Effector memory CD8-positive, alpha-beta T cell (primary cell): Measurements from ENCODE around the gene STK10.
"Not testable (repeated sequence)": the region's sequence is repeated elsewhere in the genome, so short reads cannot be mapped to it uniquely, and the experiment has no call there.

ENCODE experiments used
- ATAC-seq: fragments of 150-1000 bp; cut with Tn5 transposase; replicated peaks from 2 replicates; pipeline ENCODE4 v1.10.0; 2021; ENCODE audit warnings: mild to moderate bottlenecking, moderate library complexity
- DNase-seq, 3 experiments: peaks; one replicate each; pipeline ENCODE4 v3.0.0; 2021
- H3K27ac Mint-ChIP-seq, 2 donors: one replicate each; pipeline ENCODE4 v1.8.0; 2022; ENCODE audit warnings: mild to moderate bottlenecking in 2 of 2, mixed read lengths in 2 of 2, moderate library complexity in 2 of 2
- H3K27me3 Mint-ChIP-seq, 2 donors: one replicate each; pipeline ENCODE4 v1.8.0; 2022; ENCODE audit warnings: mixed read lengths in 2 of 2
- H3K36me3 Mint-ChIP-seq: one replicate; pipeline ENCODE4 v1.8.0; 2022; ENCODE audit warnings: mild to moderate bottlenecking, moderate library complexity, mixed read lengths; ENCODE audit not compliant: insufficient read depth
- H3K4me1 Mint-ChIP-seq, 2 donors: one replicate each; pipeline ENCODE4 v1.8.0; 2022; ENCODE audit warnings: low read depth in 2 of 2, mixed read lengths in 2 of 2
- H3K4me3 Mint-ChIP-seq, 2 donors: one replicate each; pipeline ENCODE4 v1.8.0; 2022; ENCODE audit warnings: mild to moderate bottlenecking in 2 of 2, mixed read lengths in 2 of 2, moderate library complexity in 2 of 2
- H3K9me3 Mint-ChIP-seq, 2 donors: one replicate each; pipeline ENCODE4 v1.8.0; 2022; ENCODE audit warnings: mixed read lengths in 2 of 2

STK10 gene

GRCh38 chr5:172151661-172152210 is 36.3 kb downstream of the STK10 start:
- no peak for DNase-seq
- Mint-ChIP-seq H3K4me1 (peaks cover 66% of the 10 kb centered on the region in 2 donors), H3K27ac (peak overlapping the region; percentile 90 to 92), H3K9me3 (no peaks in the 10 kb centered on the region), H3K27me3 (no peaks in the 10 kb centered on the region), H3K4me3 (peak overlapping the region; percentile 71 to 84), H3K36me3 (peaks cover 86% of the 10 kb centered on the region)
- ATAC-seq: no peak

- H3K27me3 Mint-ChIP-seq: no peaks in the 10 kb centered on the region
- H3K36me3 Mint-ChIP-seq: peaks cover 85% of the 10 kb centered on the region
- peaks cover 67 to 69% of the 10 kb centered on the region in 2 donors for H3K4me1 Mint-ChIP-seq
- peak overlapping the region; percentile 71 to 84 for H3K4me3 Mint-ChIP-seq
- no peaks in the 10 kb centered on the region for H3K9me3 Mint-ChIP-seq
- DNase-seq (peak; percentile 15 to 44 (median 18)), ATAC-seq (peak; percentile 66)
- peak overlapping the region; percentile 90 to 92 for H3K27ac Mint-ChIP-seq
Observed at GRCh38 chr5:172150514-172151425, 37.3 kb downstream of the STK10 start.

GRCh38 chr5:172149481-172149880 is 38.5 kb downstream of the STK10 start:
- H3K4me1 Mint-ChIP-seq: peaks cover 69 to 72% of the 10 kb centered on the region in 2 donors
- not testable (repeated sequence) for H3K9me3 Mint-ChIP-seq

GRCh38 chr5:172149073-172149472 is 39.0 kb downstream of the STK10 start:
- Mint-ChIP-seq H3K27ac (peak overlapping the region; percentile 90 to 92), H3K27me3 (no peaks in the 10 kb centered on the region), H3K4me3 (peak overlapping the region; percentile 44 to 84), H3K36me3 (peaks cover 75% of the 10 kb centered on the region), H3K9me3 (no peaks in the 10 kb centered on the region), H3K4me1 (peaks cover 69 to 72% of the 10 kb centered on the region in 2 donors)
- DNase-seq (no peak), ATAC-seq (no peak)

More at GRCh38 chr5:172149481-172149880, 38.5 kb downstream of the STK10 start:
- H3K27me3 Mint-ChIP-seq, ATAC-seq, DNase-seq: not testable (repeated sequence)
- Mint-ChIP-seq H3K4me3 (peak overlapping the region; percentile 44 to 84), H3K27ac (peak overlapping the region; percentile 90 to 92), H3K36me3 (peaks cover 73% of the 10 kb centered on the region)

GRCh38 chr5:172148381-172148780 is 39.6 kb downstream of the STK10 start:
- H3K27ac Mint-ChIP-seq: peak overlapping the region; percentile 90 to 92
- ATAC-seq: no peak

GRCh38 chr5:172147857-172148256 is 40.2 kb downstream of the STK10 start:
- DNase-seq (peak; percentile 21 to 23 (median 22)), ATAC-seq (peak; percentile 57)
- Mint-ChIP-seq H3K4me1 (peaks cover 69 to 72% of the 10 kb centered on the region in 2 donors), H3K27me3 (no peaks in the 10 kb centered on the region), H3K36me3 (peaks cover 67% of the 10 kb centered on the region), H3K4me3 (peak overlapping the region; percentile 24 to 66), H3K27ac (peak overlapping the region; percentile 90 to 92), H3K9me3 (no peaks in the 10 kb centered on the region)

More at GRCh38 chr5:172148381-172148780, 39.6 kb downstream of the STK10 start:
- Mint-ChIP-seq H3K36me3 (peaks cover 69% of the 10 kb centered on the region), H3K27me3 (no peaks in the 10 kb centered on the region), H3K4me3 (peak overlapping the region in 1 of 2 donors; percentile 44), H3K4me1 (peaks cover 69 to 72% of the 10 kb centered on the region in 2 donors), H3K9me3 (no peaks in the 10 kb centered on the region)
- DNase-seq: no peak

- no peaks in the 10 kb centered on the region for H3K27me3 Mint-ChIP-seq
- H3K4me1 Mint-ChIP-seq: peaks cover 74 to 75% of the 10 kb centered on the region in 2 donors
- H3K4me3 Mint-ChIP-seq: peak overlapping the region; percentile 24 to 66
- no peaks in the 10 kb centered on the region for H3K9me3 Mint-ChIP-seq
- peaks cover 62% of the 10 kb centered on the region for H3K36me3 Mint-ChIP-seq
- ATAC-seq (no peak), DNase-seq (no peak)
- peak overlapping the region; percentile 90 to 92 for H3K27ac Mint-ChIP-seq
Observed at GRCh38 chr5:172146748-172147092, 41.3 kb downstream of the STK10 start.

GRCh38 chr5:172145870-172146747 is 41.9 kb downstream of the STK10 start:
- ATAC-seq (no peak), DNase-seq (no peak)
- H3K27ac Mint-ChIP-seq: peak overlapping the region; percentile 90 to 92
- peak overlapping the region; percentile 24 to 66 for H3K4me3 Mint-ChIP-seq
- no peaks in the 10 kb centered on the region for H3K27me3 Mint-ChIP-seq
- H3K9me3 Mint-ChIP-seq: no peaks in the 10 kb centered on the region
- H3K36me3 Mint-ChIP-seq: peaks cover 64% of the 10 kb centered on the region
- peaks cover 71 to 73% of the 10 kb centered on the region in 2 donors for H3K4me1 Mint-ChIP-seq

- Mint-ChIP-seq H3K27me3 (no peaks in the 10 kb centered on the region), H3K36me3 (peaks cover 57% of the 10 kb centered on the region), H3K27ac (peak overlapping the region; percentile 90 to 92), H3K4me3 (peak overlapping the region; percentile 35 to 53), H3K4me1 (peaks cover 68 to 72% of the 10 kb centered on the region in 2 donors), H3K9me3 (no peaks in the 10 kb centered on the region)
- no peak for ATAC-seq
- DNase-seq: no peak
Observed at GRCh38 chr5:172144931-172145869, 42.8 kb downstream of the STK10 start.

- H3K27ac Mint-ChIP-seq: peak overlapping the region; percentile 90 to 92
- DNase-seq (no peak), ATAC-seq (peak; percentile 21)
- H3K9me3 Mint-ChIP-seq: no peaks in the 10 kb centered on the region
- H3K4me1 Mint-ChIP-seq: peaks cover 73 to 78% of the 10 kb centered on the region in 2 donors
- peaks cover 55% of the 10 kb centered on the region for H3K36me3 Mint-ChIP-seq
- no peaks in the 10 kb centered on the region for H3K27me3 Mint-ChIP-seq
- H3K4me3 Mint-ChIP-seq: peak overlapping the region; percentile 35 to 53
Observed at GRCh38 chr5:172144291-172144815, 43.7 kb downstream of the STK10 start.

GRCh38 chr5:172143875-172144274 is 44.1 kb downstream of the STK10 start:
- no peaks in the 10 kb centered on the region for H3K9me3 Mint-ChIP-seq
- H3K36me3 Mint-ChIP-seq: peaks cover 53% of the 10 kb centered on the region
- ATAC-seq (no peak), DNase-seq (no peak)
- no peaks in the 10 kb centered on the region for H3K27me3 Mint-ChIP-seq
- peak overlapping the region; percentile 90 to 92 for H3K27ac Mint-ChIP-seq
- peak overlapping the region; percentile 53 to 59 for H3K4me3 Mint-ChIP-seq
- peaks cover 76 to 82% of the 10 kb centered on the region in 2 donors for H3K4me1 Mint-ChIP-seq

- no peak for DNase-seq
- ATAC-seq: no peak
- peaks cover 43% of the 10 kb centered on the region for H3K36me3 Mint-ChIP-seq
Observed at GRCh38 chr5:172142709-172143215, 45.3 kb downstream of the STK10 start.

More at GRCh38 chr5:172142709-172143215, 45.3 kb downstream of the STK10 start:
- peak overlapping the region; percentile 38 to 59 for H3K4me3 Mint-ChIP-seq
- H3K9me3 Mint-ChIP-seq: no peaks in the 10 kb centered on the region
- H3K27ac Mint-ChIP-seq: peak overlapping the region; percentile 90 to 92
- no peaks in the 10 kb centered on the region for H3K27me3 Mint-ChIP-seq
- H3K4me1 Mint-ChIP-seq: peaks cover 72 to 78% of the 10 kb centered on the region in 2 donors
